ENCODE data around the gene RAB11FIP5.

The RAB11FIP5 gene

DNA sequence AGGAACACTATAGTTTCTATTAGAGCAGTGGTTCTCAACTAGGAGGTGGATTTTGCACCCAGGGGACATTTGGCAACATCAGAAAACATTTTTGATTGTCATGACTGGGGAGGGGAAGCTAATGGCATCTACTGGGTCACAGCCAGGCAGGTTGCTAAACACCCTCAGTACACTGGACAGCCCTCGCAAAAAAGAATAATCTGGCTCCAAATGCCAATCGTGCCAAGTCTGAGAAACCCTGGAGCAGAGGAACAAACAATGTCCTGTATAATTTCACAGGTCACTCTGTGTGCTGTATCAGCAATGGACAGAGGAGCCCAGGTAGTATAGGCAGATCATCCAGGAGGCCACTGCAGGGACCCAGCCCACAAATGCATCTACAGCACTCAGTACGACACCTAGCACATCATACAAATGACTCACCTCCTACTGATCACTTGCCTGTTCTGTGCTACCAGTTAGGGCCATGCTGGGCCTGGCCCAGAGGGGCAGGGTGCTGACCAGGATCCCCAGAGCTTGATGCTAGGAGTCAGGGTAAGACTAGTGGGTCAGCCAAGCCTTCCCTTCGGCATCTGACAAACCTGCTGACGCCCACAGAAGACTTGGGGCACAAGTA is 78.9 kb downstream of the RAB11FIP5 start (continued):
- TF ChIP-seq, protein P1, sequence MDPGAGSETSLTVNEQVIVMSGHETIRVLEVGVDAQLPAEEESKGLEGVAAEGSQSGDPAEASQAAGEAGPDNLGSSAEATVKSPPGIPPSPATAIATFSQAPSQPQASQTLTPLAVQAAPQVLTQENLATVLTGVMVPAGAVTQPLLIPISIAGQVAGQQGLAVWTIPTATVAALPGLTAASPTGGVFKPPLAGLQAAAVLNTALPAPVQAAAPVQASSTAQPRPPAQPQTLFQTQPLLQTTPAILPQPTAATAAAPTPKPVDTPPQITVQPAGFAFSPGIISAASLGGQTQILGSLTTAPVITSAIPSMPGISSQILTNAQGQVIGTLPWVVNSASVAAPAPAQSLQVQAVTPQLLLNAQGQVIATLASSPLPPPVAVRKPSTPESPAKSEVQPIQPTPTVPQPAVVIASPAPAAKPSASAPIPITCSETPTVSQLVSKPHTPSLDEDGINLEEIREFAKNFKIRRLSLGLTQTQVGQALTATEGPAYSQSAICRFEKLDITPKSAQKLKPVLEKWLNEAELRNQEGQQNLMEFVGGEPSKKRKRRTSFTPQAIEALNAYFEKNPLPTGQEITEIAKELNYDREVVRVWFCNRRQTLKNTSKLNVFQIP (CRISPR knock-in tag; IDR thresholded peaks at IDR 0.05; ENCODE audit: borderline replicate concordance, low read depth): no peak

DNA sequence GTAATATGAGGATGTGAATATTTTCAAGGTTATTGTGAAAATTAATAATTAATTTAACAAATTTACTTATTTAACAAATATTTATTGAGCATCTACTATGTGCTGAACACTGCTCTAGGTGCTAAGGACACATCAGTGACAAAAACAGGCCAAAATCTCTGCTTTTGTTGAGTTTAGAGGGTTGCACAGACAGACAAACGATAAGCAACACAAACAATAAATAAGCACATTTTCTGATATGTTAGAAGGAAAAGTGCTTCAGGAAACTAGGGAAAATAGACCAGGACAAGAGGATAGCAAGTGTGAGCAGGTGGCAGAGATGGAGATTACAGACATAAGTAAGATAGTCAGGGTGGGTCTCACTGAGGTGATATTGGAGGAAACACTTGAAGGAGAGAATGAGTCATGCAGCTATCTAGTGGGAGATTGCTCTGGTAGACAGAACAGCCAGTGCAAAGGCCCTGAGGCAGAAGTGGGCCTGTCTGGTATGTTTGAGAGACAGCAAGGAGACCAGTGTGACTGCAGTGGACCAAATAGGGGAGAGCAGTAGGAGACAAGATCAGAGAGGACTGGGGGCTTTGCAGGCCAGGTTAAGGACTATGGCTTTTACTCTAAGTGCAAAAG is 79.5 kb downstream of the RAB11FIP5 start:
- no peak for ATAC-seq
- TF ChIP-seq ARNTL (CRISPR knock-in tag; IDR thresholded peaks at IDR 0.05; ENCODE audit: borderline replicate concordance, low read depth) (no peak), BACH2 (CRISPR knock-in tag; IDR thresholded peaks at IDR 0.05; ENCODE audit: borderline replicate concordance) (no peak), RARB (CRISPR knock-in tag; IDR thresholded peaks at IDR 0.05) (no peak), GLIS3 (CRISPR knock-in tag; IDR thresholded peaks at IDR 0.05) (no peak), ISL1 (CRISPR knock-in tag; IDR thresholded peaks at IDR 0.05) (no peak), ZNF70 (CRISPR knock-in tag; IDR thresholded peaks at IDR 0.05) (no peak), CSDC2 (CRISPR knock-in tag; IDR thresholded peaks at IDR 0.05) (no peak), ZFP3 (CRISPR knock-in tag; IDR thresholded peaks at IDR 0.05) (no peak), OSR1 (CRISPR knock-in tag; IDR thresholded peaks at IDR 0.05) (no peak), TCF4 (CRISPR knock-in tag; IDR thresholded peaks at IDR 0.05; ENCODE audit: borderline replicate concordance) (no peak), TOX (CRISPR knock-in tag; IDR thresholded peaks at IDR 0.05; ENCODE audit: borderline replicate concordance) (no peak), SNAI2 (CRISPR knock-in tag; IDR thresholded peaks at IDR 0.05) (no peak), ZNF8 (CRISPR knock-in tag; IDR thresholded peaks at IDR 0.05) (no peak), ESRRG (CRISPR knock-in tag; IDR thresholded peaks at IDR 0.05) (no peak)
- TF ChIP-seq, protein P2, sequence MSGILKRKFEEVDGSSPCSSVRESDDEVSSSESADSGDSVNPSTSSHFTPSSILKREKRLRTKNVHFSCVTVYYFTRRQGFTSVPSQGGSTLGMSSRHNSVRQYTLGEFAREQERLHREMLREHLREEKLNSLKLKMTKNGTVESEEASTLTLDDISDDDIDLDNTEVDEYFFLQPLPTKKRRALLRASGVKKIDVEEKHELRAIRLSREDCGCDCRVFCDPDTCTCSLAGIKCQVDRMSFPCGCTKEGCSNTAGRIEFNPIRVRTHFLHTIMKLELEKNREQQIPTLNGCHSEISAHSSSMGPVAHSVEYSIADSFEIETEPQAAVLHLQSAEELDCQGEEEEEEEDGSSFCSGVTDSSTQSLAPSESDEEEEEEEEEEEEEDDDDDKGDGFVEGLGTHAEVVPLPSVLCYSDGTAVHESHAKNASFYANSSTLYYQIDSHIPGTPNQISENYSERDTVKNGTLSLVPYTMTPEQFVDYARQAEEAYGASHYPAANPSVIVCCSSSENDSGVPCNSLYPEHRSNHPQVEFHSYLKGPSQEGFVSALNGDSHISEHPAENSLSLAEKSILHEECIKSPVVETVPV (CRISPR knock-in tag; IDR thresholded peaks at IDR 0.05): no peak
- TF ChIP-seq, protein P3, sequence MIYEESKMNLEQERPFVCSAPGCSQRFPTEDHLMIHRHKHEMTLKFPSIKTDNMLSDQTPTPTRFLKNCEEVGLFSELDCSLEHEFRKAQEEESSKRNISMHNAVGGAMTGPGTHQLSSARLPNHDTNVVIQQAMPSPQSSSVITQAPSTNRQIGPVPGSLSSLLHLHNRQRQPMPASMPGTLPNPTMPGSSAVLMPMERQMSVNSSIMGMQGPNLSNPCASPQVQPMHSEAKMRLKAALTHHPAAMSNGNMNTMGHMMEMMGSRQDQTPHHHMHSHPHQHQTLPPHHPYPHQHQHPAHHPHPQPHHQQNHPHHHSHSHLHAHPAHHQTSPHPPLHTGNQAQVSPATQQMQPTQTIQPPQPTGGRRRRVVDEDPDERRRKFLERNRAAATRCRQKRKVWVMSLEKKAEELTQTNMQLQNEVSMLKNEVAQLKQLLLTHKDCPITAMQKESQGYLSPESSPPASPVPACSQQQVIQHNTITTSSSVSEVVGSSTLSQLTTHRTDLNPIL (CRISPR knock-in tag; IDR thresholded peaks at IDR 0.05; ENCODE audit: low read depth): no peak
- TF ChIP-seq, protein P4, sequence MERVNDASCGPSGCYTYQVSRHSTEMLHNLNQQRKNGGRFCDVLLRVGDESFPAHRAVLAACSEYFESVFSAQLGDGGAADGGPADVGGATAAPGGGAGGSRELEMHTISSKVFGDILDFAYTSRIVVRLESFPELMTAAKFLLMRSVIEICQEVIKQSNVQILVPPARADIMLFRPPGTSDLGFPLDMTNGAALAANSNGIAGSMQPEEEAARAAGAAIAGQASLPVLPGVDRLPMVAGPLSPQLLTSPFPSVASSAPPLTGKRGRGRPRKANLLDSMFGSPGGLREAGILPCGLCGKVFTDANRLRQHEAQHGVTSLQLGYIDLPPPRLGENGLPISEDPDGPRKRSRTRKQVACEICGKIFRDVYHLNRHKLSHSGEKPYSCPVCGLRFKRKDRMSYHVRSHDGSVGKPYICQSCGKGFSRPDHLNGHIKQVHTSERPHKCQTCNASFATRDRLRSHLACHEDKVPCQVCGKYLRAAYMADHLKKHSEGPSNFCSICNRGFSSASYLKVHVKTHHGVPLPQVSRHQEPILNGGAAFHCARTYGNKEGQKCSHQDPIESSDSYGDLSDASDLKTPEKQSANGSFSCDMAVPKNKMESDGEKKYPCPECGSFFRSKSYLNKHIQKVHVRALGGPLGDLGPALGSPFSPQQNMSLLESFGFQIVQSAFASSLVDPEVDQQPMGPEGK (CRISPR knock-in tag; IDR thresholded peaks at IDR 0.05; ENCODE audit: borderline replicate concordance): no peak
- TF ChIP-seq, protein P1 (CRISPR knock-in tag; IDR thresholded peaks at IDR 0.05; ENCODE audit: borderline replicate concordance, low read depth): no peak
- TF ChIP-seq, protein P5, sequence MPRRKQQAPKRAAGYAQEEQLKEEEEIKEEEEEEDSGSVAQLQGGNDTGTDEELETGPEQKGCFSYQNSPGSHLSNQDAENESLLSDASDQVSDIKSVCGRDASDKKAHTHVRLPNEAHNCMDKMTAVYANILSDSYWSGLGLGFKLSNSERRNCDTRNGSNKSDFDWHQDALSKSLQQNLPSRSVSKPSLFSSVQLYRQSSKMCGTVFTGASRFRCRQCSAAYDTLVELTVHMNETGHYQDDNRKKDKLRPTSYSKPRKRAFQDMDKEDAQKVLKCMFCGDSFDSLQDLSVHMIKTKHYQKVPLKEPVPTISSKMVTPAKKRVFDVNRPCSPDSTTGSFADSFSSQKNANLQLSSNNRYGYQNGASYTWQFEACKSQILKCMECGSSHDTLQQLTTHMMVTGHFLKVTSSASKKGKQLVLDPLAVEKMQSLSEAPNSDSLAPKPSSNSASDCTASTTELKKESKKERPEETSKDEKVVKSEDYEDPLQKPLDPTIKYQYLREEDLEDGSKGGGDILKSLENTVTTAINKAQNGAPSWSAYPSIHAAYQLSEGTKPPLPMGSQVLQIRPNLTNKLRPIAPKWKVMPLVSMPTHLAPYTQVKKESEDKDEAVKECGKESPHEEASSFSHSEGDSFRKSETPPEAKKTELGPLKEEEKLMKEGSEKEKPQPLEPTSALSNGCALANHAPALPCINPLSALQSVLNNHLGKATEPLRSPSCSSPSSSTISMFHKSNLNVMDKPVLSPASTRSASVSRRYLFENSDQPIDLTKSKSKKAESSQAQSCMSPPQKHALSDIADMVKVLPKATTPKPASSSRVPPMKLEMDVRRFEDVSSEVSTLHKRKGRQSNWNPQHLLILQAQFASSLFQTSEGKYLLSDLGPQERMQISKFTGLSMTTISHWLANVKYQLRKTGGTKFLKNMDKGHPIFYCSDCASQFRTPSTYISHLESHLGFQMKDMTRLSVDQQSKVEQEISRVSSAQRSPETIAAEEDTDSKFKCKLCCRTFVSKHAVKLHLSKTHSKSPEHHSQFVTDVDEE (CRISPR knock-in tag; IDR thresholded peaks at IDR 0.05): no peak
